Measurements from ENCODE around the gene EXOC3L2. TPM values are rescaled to one million over a fixed set of nuclear protein-coding genes. Genes with fewer than 3 reads are reported as not detected.

Gene EXOC3L2
- polyA plus RNA-seq, 1 of the 3 experiments (the other 2 are of a cell fraction) = 0.02 TPM

DNA sequence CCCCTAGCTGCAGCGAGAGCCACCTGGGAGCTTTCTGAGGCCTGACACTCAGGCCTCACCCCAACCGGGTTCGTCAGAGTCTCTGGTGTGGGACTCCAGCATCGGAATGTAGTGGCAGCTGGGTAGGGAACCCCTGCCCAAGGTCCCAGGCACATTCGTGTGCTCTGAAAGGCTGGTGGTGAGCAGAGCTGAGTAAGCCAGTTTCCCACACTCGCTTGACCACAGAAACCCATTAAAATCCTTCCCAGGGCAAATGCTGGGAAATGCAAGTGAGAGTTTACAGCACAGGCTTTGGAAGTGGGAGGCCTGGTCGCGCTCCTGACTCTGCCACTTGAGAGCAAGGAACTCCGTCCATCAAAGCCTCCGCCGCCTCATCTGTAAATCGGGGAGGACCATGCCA is 71.4 kb downstream of the EXOC3L2 start:
- POLR2A ChIA-PET = no interaction called here
- TF ChIP-seq NRF1 (IDR thresholded peaks at IDR 0.05; ENCODE audit: low read depth, low read length) (no peak), RCOR1 (IDR thresholded peaks at IDR 0.05; ENCODE audit: low read length) (no peak), RAD21 (IDR thresholded peaks at IDR 0.05; ENCODE audit: low read length) (no peak), CHD2 (IDR thresholded peaks at IDR 0.05; ENCODE audit: low read length, partially characterized antibody) (no peak), GATA2 (CRISPR knock-in tag; IDR thresholded peaks at IDR 0.05) (no peak), SMC3 (IDR thresholded peaks at IDR 0.05; ENCODE audit: low read depth, low read length) (no peak), TCF12 (IDR thresholded peaks at IDR 0.05) (no peak), NFIC (IDR thresholded peaks at IDR 0.05; ENCODE audit: borderline replicate concordance) (no peak), REST (IDR thresholded peaks at IDR 0.05; ENCODE audit: low read depth, low read length) (no peak), RXRA (IDR thresholded peaks at IDR 0.05; ENCODE audit: borderline replicate concordance, low read depth) (no peak), MXI1 (IDR thresholded peaks at IDR 0.05; ENCODE audit: low read depth, low read length) (no peak)
- TF ChIP-seq, protein P1, sequence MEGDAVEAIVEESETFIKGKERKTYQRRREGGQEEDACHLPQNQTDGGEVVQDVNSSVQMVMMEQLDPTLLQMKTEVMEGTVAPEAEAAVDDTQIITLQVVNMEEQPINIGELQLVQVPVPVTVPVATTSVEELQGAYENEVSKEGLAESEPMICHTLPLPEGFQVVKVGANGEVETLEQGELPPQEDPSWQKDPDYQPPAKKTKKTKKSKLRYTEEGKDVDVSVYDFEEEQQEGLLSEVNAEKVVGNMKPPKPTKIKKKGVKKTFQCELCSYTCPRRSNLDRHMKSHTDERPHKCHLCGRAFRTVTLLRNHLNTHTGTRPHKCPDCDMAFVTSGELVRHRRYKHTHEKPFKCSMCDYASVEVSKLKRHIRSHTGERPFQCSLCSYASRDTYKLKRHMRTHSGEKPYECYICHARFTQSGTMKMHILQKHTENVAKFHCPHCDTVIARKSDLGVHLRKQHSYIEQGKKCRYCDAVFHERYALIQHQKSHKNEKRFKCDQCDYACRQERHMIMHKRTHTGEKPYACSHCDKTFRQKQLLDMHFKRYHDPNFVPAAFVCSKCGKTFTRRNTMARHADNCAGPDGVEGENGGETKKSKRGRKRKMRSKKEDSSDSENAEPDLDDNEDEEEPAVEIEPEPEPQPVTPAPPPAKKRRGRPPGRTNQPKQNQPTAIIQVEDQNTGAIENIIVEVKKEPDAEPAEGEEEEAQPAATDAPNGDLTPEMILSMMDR (IDR thresholded peaks at IDR 0.05) = no peak
- Histone ChIP-seq H3K9me2 (no peaks in the 10 kb centered on the region), H3K9ac (no peak overlapping the region), H3K4me1 (ENCODE audit: control insufficient read depth in 1 of 2, insufficient read depth in 2 of 2, low read depth in 1 of 2, low read length in 1 of 2) (peaks cover 0 to 5% of the 10 kb centered on the region in 2 experiments; a peak in 1 of 4 replicates), H3K9me3 (no peaks in the 10 kb centered on the region), H2AFZ (ENCODE audit: low read depth) (no peak overlapping the region), H3K4me3 (ENCODE audit: low read depth in 2 of 2, low read length in 1 of 2) (no peak overlapping the region), H3K36me3 (replicated peaks in 1 of 2; ENCODE audit: control insufficient read depth in 1 of 2, insufficient read depth in 2 of 2, low read length in 1 of 2) (no peaks in the 10 kb centered on the region), H3K27ac (ENCODE audit: low read depth in 2 of 2, low read length in 1 of 2) (no peak overlapping the region), H3K4me2 (no peak overlapping the region), H3F3A (replicated peaks; ENCODE audit: insufficient read depth) (peaks cover 7% of the 10 kb centered on the region), H4K20me1 (ENCODE audit: insufficient read depth) (no peaks in the 10 kb centered on the region), H3K79me2 (ENCODE audit: insufficient read depth) (peaks cover 10% of the 10 kb centered on the region; the same call in 1 of the 2 replicates), H3K27me3 (ENCODE audit: insufficient read depth) (no peaks in the 10 kb centered on the region)
- CTCF ChIA-PET = no interaction called here
- no peak for DNase-seq
- WGBS (ENCODE audit: low lambda C conversion rate) = 85% methylated on average over 8 of the region's 12 CpGs

GRCh38 chr19:45172611-45173208 is 72.5 kb downstream of the EXOC3L2 start:
- Histone ChIP-seq H3K4me3 (ENCODE audit: low read depth in 2 of 2, low read length in 1 of 2) (no peak overlapping the region), H3K79me2 (ENCODE audit: insufficient read depth) (peaks cover 10% of the 10 kb centered on the region; the same call in 1 of the 2 replicates), H3K4me2 (no peak overlapping the region), H3K36me3 (replicated peaks in 1 of 2; ENCODE audit: control insufficient read depth in 1 of 2, insufficient read depth in 2 of 2, low read length in 1 of 2) (no peaks in the 10 kb centered on the region), H4K20me1 (ENCODE audit: insufficient read depth) (no peaks in the 10 kb centered on the region), H3F3A (replicated peaks; ENCODE audit: insufficient read depth) (peaks cover 4% of the 10 kb centered on the region), H3K9me3 (no peaks in the 10 kb centered on the region), H3K27ac (ENCODE audit: low read depth in 2 of 2, low read length in 1 of 2) (no peak overlapping the region), H2AFZ (ENCODE audit: low read depth) (no peak overlapping the region), H3K9me2 (no peaks in the 10 kb centered on the region), H3K9ac (no peak overlapping the region), H3K4me1 (ENCODE audit: control insufficient read depth in 1 of 2, insufficient read depth in 2 of 2, low read depth in 1 of 2, low read length in 1 of 2) (peaks cover 0 to 5% of the 10 kb centered on the region in 2 experiments; a peak in 1 of 4 replicates), H3K27me3 (ENCODE audit: insufficient read depth) (no peaks in the 10 kb centered on the region)
- TF ChIP-seq FOSL2 (IDR thresholded peaks at IDR 0.05; ENCODE audit: borderline replicate concordance, low read depth) (no peak), EP300 (IDR thresholded peaks at IDR 0.05; ENCODE audit: borderline replicate concordance in 1 of 2, low read depth in 1 of 2, low read length in 1 of 2) (no peak), TAF1 (IDR thresholded peaks at IDR 0.05; ENCODE audit: borderline replicate concordance, low read depth, low read length) (no peak), FOXJ3 (CRISPR knock-in tag; IDR thresholded peaks at IDR 0.05) (no peak), POLR2AphosphoS5 (IDR thresholded peaks at IDR 0.05; ENCODE audit: low read depth, low read length) (no peak), YY1 (IDR thresholded peaks at IDR 0.05; ENCODE audit: low read depth) (no peak), SMC3 (IDR thresholded peaks at IDR 0.05; ENCODE audit: low read depth, low read length) (no peak), RFX5 (IDR thresholded peaks at IDR 0.05; ENCODE audit: low read length) (no peak), TEAD4 (IDR thresholded peaks at IDR 0.05; ENCODE audit: borderline replicate concordance, insufficient read depth) (no peak), RAD21 (IDR thresholded peaks at IDR 0.05; ENCODE audit: low read length) (no peak), GATA2 (CRISPR knock-in tag; IDR thresholded peaks at IDR 0.05) (no peak), MEF2A (IDR thresholded peaks at IDR 0.05; ENCODE audit: borderline replicate concordance, low read depth) (no peak), CHD2 (IDR thresholded peaks at IDR 0.05; ENCODE audit: low read length, partially characterized antibody) (no peak), NFIC (IDR thresholded peaks at IDR 0.05; ENCODE audit: borderline replicate concordance) (no peak), SIN3A (IDR thresholded peaks at IDR 0.05; ENCODE audit: borderline replicate concordance, low read depth, low read length) (no peak), MXI1 (IDR thresholded peaks at IDR 0.05; ENCODE audit: low read depth, low read length) (no peak), GABPA (IDR thresholded peaks at IDR 0.05; ENCODE audit: low read depth) (no peak), TCF12 (IDR thresholded peaks at IDR 0.05) (no peak), RXRA (IDR thresholded peaks at IDR 0.05; ENCODE audit: borderline replicate concordance, low read depth) (no peak), JUND (IDR thresholded peaks at IDR 0.05) (no peak)
- WGBS (ENCODE audit: low lambda C conversion rate) = 100% methylated on average over 4 of the region's 18 CpGs
- ChIA-PET POLR2A (interaction anchor here (0.5 kb wide), 1 partner anchor 143 kb away, joined by 6 read pairs; no protein-coding TSS in a partner anchor), CTCF (no interaction called here)
- no peak for DNase-seq
